ENCODE results near the gene MYOM3.

GRCh38 chr1:24103879-24104278, 8.1 kb downstream of the MYOM3 start:
- TF ChIP-seq CTCF (IDR thresholded peaks at IDR 0.05) = no peak
- TF ChIP-seq POLR2AphosphoS5 (IDR thresholded peaks at IDR 0.05) = no peak

Data from stomach (tissue), 4 donors.